HG02759 (cell line): ENCODE results near the gene ABHD15.

ENCODE experiments used
- ATAC-seq: cut with Tn5 transposase; IDR thresholded peaks from one replicate; pipeline ENCODE4 v1.9.1; 2021; ENCODE audit warnings: mild to moderate bottlenecking, moderate library complexity; ENCODE audit not compliant: unreplicated experiment

The ABHD15 gene, protein sequence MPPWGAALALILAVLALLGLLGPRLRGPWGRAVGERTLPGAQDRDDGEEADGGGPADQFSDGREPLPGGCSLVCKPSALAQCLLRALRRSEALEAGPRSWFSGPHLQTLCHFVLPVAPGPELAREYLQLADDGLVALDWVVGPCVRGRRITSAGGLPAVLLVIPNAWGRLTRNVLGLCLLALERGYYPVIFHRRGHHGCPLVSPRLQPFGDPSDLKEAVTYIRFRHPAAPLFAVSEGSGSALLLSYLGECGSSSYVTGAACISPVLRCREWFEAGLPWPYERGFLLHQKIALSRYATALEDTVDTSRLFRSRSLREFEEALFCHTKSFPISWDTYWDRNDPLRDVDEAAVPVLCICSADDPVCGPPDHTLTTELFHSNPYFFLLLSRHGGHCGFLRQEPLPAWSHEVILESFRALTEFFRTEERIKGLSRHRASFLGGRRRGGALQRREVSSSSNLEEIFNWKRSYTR

DNA sequence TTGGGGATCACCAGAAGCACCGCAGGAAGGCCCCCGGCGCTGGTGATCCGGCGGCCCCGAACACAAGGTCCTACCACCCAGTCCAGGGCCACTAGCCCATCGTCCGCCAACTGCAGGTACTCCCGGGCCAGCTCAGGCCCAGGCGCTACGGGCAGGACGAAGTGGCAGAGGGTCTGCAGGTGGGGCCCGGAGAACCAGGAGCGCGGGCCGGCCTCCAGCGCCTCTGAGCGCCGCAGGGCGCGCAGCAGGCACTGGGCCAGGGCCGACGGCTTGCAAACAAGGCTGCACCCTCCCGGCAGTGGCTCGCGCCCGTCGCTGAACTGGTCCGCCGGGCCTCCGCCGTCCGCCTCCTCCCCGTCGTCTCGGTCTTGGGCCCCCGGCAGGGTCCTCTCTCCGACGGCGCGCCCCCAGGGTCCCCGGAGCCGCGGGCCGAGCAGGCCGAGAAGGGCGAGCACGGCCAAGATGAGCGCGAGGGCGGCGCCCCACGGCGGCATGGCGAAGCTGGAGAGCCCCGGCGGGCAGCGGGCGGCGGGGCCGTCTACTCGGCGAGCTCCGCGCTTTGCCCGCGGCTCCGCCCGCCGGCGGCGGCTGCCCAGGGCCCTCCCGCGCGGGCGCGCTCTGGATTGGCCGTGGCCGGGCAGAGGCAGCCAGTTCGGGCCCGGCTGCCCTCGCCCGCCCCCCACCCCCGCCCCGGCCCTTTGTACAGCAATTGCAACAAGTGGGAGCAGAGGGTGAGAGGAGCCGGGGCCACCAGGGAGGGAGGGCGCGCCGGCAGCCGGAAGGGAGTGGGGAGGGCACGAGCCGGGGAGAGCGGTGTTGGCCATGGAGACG is at the start of gene ABHD15:
ABHD15 (minus strand) TSS at position 565 of the 831 bp plus-strand sequence; CDS start at position 494, 71 bp downstream.
- ATAC-seq = no peak

DNA sequence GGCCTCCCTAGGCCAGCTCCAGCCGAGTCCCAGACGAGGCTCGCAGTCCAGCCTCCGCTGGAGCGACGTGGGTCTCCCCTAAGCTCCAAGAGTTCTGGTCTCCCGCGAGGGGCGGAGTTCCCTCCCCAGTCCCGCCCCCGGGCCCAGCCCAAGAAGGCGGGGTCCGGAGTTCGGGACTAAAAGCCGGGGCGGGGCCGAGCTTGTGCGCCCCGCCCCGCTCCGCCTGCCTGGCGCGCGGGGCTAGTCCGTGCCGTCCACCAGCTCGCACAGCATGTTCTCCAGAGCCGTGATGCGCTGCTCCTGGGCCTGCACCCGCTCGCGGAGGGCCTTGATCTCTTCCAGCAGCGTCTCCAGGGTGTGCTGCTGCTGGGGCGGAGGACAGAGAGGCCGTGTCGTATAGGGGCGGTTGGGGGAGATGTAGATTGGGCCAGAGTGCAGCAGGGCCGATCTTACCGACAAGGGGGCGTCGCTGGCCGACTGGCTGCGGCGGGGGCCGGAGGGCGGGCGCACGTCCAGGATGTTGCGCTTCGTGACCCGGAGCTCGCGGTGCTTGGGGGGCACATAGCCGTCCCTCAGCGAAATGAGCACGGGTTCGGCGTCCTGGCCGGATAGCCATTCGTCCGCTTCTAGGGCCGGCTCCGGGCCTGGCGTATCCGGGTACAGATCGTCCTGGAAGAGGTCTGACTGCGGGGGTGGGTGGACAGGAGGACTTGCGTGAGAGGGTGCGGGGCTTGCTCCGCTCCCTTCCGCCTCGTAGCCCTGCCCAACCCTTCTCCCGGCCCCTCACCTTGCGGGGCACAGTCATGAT is 48.9 kb upstream of the ABHD15 start:
- ATAC-seq = peak; percentile 61

DNA sequence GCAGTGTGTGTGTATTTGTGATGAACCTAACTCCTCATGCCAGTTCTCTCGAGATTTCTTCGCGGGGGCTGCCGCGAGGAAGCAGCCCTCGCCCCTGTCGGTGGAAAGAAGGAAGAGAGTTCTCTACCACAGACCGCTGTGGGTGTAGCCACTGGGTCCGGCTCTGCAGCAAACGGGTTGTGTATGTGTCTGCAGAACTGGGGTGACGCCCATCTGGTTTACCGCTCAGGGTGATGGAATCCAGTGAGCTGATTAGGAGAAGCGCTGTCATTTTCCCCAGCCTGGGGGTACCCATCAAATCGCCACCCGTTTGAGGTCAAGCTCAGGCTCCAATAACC is 48.2 kb upstream of the ABHD15 start:
- ATAC-seq = no peak

DNA sequence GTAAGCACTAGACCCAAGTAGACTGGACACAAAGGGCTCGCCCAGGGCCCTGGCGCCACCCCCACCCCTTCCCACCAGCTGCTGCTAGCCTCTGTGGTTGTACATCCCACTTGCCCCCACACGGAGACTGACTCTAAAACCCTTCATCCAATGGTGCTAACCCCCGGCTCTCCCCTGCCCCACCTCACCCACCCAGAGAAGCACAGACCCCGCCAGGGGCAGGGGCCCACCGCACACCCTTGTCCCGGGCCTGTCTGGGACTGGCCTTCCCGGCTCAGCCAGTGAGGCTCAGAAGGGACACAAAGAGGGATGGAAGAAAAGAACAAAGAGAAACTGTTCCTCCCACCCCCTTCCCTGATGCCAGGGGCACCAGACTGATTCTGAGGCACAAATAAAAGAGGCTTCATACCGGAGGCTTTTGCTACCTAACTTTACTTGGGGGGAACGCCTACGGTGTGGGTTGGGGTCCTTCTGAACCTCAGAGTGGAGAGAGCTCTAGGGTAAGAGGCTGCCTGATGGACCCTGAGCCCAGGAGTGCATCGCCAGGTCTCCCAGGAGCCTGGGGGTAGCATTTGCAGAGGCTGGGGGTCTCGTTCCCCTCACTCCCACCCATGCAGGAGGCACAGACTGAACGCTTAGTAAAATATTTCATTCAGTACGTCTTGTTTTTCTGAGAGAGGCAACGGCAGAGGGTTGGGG is 47.7 kb upstream of the ABHD15 start:
- no peak for ATAC-seq

DNA sequence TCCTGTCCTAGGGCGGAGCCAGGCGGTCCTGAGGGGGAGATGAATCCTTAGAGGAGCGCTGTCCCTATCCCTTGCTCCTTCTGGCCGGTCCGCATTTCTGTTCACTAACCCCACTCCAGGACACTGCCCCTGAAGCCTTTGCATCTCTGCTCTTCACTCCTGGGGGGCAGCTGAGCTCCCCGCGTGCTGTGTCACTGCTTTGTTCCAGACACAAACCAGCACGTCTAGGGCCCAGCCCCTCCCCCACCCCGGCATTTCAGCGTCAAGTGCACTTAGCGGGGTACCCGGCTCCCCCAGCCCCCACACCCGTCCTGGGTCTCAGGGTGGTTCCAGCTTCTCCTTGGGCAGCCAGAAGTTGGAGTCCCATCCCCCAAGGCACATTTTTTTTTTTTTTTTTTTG is 47.0 kb upstream of the ABHD15 start:
- ATAC-seq = no peak

DNA sequence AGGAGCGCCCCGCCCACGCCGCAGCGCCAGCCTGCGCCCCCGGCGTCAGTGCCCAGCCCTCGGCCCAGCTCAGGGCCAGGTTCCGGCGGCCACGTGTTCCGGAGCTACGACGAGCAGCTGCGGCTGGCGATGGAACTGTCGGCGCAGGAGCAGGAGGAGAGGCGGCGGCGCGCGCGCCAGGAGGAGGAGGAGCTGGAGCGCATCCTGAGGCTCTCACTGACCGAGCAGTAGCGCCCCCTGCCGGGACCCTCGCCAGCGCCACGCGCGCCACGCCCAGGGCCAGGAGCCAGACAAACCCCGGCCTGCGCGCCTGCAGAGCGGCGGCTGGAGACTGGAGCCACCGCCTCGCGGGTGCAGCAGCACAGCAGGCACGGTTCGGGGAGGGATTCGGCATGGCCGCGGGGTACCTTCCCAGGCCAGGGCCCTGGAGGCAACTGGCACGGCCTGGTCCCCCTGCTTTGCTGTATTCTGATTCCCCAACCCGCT is 46.6 kb upstream of the ABHD15 start:
- peak; percentile 46 for ATAC-seq

DNA sequence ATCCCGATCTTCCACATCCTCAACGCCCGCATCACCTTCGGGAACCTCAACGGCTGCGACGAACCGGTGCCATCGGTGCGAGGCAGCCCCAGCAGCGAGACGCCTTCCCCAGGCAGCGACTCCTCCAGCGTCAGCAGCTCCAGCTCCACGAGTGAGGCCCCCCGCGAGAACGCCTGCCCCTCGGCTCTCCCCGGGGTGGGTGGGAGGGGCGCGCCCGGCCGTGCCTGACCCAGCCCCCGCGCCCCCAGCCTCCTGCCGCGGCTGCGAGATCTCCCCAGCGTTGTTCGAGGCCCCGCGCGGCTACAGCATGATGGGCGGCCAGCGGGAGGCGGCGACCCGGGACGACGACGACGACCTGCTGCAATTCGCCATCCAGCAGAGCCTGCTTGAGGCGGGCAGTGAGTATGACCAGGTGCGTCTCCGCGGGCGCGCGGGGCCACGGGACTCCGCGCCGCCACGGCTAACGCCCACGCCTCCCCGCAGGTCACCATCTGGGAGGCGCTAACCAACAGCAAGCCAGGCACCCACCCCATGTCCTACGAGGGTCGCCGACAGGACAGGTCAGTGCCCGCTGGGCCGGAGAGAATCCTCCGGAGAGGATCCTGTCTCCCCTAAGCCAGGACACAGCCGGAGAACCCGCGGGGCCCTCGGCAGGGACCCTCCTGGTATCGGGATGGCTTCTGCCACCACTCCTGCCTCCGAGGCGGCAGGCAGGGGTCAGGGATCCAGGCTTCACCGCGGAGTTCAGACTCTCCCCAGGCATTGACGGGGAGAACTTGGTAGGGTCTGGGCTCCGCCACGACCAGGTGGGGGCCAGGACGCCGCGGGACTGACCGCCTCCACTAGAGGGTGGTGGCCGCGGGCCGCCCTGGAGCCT is 45.8 kb upstream of the ABHD15 start:
- no peak for ATAC-seq

DNA sequence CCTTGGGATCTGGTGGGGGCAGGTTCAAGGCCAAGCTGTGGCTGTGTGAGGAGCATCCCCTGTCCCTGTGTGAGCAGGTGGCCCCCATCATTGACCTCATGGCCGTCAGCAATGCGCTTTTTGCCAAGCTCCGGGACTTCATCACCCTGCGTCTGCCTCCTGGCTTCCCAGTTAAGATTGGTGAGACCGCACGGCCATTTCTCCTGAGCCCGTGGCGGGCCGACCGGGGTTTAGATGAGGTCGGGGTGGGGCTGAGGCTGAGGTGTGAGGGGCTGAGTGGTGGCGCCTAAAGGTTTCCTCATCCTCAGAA is 45.2 kb upstream of the ABHD15 start:
- ATAC-seq = no peak

DNA sequence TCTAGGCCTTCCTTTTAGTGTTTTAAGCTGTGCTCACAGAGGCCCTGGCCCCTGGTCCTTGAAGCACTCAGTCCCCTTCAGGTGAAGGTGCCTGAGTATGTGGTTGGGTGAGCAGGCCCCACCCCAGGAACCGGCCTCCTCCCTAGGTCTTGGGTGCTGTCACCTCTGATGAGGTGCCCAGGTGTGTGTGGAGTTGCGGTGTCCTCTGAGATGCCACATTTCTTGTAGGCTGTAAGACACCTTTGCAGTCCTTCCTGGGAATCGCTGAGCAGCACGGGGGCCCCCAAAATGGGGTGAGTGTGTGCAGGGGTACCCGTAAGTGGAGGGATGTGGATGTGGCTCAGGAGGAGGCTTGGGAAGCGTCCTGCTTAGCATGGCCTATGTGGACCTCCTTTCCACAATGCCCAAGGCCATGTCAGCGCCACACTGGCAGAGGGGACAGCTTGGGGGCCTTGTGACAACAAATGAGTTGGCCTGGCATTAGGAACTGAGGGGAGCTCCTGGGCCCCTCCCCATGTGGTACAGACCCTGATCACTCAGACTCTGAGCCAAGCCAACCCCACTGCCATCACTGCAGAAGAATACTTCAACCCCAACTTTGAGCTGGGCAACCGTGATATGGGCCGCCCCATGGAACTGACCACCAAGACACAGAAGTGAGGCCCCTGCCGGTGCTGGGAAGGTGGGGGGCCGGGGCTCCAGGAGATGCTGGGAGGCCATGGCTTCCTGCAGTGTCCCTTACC is 44.7 kb upstream of the ABHD15 start:
- no peak for ATAC-seq

DNA sequence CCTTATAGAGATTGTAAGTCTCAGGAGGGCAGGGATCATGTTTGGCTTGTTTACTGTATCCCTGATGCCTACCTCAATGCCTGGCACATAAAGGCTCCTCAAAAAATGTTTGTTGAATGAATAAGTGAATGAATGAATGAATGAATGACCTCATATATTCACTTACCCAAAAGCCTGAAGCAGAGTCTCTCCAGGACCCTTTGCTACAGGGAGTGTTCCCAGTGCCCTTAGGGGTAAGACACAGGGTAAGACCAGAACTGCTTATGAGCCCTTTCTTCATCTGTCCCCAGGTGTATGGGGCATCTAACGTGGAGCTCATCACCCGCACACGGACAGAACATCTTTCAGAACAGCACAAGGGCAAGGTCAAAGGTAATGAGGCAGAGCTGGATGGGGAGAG is 43.6 kb upstream of the ABHD15 start:
- ATAC-seq = no peak

DNA sequence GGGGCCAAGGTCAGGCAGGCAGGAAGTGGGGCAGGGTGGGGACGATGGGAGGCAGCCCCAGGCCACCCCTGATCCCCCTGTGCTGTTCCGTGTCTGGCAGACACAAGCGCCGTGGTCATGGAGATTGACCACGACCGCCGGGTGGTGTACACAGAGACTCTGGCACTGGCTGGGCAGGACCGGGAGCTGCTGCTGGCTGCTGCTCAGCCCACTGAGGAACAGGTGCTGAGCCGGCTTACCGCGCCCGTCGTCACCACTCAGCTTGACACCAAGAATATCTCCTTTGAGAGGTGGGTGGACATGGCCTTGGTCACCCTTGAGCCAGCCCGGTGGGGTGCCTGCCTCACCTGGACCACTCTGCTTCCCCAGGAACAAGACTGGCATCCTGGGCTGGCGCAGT is 42.1 kb upstream of the ABHD15 start:
- no peak for ATAC-seq

DNA sequence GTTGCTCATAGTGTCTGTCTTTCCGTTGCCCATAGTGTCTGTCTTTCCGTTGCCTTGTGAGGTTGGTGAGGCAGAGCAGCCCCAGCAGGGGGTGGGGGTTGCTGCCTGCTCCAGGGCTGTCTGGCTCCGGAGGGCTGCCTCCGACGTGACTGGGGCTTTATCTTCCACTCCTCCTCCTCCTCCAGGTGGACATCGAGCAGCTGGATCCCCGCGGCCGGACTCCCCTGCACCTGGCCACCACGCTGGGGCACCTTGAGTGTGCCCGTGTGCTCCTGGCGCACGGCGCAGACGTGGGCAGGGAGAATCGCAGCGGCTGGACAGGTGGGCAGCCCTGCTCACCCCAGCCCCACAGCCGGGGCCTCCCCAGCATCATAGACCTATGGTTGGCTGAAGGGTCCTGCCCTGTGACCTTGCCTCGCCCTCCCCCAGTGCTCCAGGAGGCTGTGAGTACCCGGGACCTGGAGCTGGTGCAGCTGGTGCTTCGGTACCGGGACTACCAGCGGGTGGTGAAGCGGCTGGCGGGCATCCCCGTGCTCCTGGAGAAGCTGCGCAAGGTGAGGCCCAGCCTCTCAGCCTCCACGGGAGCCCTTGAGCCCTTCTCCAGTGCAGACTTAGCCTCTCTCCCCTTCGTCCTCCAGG is 40.8 kb upstream of the ABHD15 start:
- ATAC-seq = no peak

DNA sequence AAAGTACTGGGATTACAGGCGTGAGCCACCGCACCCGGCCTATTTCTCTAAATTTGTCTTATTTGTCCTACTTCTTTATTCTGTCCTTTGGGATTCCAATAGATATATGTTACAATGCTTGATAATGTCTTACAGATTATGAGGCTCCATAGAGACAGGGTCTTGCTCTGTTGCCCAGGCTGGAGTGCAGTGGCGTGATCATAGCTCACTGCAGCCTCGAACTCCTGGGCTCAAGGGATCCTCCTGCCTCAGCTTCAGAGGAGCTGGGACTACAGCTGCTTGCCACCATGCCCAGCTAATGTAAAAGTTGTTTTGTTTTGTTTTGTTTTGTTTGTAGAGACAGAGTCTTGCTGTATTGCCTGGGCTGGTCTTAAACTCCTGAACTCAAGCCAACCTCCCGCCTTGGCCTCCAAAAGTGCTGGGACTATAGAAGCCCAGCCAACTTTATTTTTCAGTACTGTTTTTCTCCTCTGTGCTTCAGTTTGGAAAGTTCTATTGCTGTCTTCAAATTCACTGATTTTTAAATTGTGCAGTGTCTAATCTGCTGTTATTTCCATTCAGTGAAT is 36.4 kb upstream of the ABHD15 start:
- no peak for ATAC-seq

DNA sequence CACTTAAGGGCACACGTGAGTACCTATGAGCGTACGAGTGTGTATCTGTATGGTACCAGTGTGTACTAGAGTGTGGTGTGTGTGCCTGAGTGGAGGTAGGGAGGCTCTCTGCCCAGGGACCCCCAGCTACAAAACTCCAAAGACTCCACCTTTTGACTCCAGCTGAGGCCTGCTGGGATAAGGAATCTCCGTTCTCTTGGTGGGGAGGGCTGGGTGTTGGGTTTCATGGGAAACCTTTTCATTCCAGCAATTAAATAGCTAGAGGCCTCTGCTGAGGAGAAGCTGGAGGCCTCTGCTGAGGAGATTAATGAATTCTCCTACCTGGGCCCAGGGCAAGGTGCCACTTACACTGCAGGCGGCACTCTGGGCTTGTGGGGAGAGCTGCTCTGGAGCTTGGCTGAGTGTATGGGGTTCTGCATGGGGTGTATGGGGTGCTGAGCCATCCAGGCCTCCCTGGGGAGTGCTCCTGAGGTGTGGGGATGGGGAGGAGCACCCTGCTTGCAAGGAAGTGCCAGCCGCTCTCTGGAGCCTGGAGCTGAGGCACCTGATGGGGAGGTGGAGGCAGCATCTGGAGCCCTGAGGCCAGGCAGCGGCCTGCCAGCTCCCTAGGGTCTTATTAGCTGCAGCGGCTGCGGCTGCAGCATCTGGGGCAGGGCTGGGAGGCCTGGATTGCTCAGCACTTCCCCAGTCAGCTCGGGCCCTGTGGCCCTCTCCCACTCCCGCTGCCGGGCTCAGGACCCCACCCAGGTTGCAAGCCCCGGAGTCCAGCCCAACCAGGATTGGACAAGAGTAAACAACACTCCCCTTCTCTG is 30.7 kb upstream of the ABHD15 start:
- no peak for ATAC-seq

DNA sequence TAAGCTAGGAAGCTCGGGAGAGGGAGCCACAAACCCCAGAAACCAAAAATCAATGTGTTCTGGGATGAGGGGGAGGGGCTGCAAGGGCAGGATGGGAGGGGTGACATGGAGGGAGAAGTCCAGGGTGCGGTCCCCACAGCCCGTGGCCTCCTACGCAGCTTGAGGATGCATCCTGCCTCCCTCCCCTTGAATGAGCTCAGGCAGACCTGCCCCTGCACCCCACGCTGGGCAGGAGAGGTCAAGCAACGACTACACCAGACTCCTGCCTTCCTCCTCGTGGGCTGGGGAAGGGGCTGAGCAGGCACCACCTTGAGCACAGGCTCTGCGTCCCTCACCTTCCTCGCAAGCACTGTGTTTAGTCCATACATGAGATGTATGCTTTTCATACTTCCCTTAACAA is 30.0 kb upstream of the ABHD15 start:
- no peak for ATAC-seq

DNA sequence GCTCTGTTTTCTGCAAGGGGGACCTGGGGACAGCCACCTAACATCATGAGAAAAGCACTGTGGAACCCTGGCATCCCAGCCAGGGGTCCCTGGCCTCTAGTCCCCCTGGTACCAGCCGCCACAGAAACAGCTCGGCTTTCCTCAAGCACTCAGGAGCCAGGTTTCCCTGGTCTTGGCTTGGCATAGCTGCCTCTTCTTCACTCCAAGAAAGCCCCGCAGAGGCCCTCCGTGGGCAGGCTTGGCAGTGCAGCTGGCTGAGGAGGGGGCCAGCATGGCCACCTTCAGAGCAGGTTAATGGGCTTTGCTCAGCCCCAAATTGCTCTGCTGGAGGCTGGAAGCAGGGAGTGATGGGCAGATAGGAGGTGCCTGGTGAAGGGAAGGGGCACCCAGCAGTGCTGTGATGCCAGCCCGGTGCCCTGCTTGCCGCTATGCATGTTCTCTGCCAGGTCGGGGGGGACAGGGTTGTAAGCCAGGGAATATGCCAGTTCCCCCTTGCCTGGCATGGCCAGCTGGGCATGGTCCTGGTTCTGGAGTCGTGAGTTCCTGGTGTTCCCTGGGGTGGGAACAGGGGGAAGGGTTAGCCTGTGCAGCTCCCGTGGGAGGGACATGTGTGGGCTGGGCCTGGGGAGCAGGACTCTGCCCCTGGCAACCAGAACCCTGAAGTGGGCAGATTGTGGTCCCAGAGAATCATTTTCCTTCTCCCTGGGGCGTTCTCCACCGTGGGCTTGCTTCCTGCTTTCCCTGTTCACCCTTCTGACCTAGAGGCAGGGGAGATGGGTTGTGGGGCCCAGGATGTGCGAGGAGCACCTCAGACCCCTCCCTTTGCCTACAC is 29.3 kb upstream of the ABHD15 start:
- ATAC-seq = no peak
